ENCODE measurements around the gene GPRIN3. TPM values are rescaled to one million over a fixed set of nuclear protein-coding genes. Genes with fewer than 3 reads are reported as not detected.

GPRIN3 gene
- polyA plus RNA-seq, 1 donor (not counting 4 experiments of a cell fraction or from before 2014, with no cell fraction given) = not detected

DNA sequence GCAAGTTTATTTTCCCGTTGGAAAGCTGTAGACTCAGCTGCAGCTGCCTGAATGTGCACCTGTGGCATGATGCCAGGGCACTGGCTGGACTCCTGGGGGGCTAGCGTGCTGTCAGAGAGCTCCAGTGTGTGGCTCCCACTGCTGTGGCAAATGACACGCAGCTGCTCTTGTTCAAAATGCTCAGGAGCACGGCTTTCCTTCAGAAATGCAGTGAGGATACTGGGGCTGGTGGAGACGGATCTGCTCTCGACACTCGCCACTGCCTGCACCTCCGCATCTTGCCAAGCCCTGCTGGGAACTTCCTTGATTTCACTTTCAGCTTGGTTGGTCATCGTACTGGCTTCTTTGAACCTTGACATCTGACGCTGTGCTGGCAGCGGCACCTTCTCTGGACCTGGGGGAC is 58.7 kb downstream of the GPRIN3 start:
- Histone ChIP-seq H3K9ac (ENCODE audit: control insufficient read depth, extremely low read depth, insufficient read depth, low read length) (no peak overlapping the region), H3K9me3 (ENCODE audit: control insufficient read depth, low read depth, low read length) (no peaks in the 10 kb centered on the region), H3K4me3 (ENCODE audit: control insufficient read depth in 2 of 3, extremely low read depth in 1 of 3, insufficient read depth in 2 of 3, low read depth in 1 of 3, low read length in 3 of 3) (no peak overlapping the region), H2AFZ (ENCODE audit: control insufficient read depth, low read length) (no peak overlapping the region), H3K79me2 (ENCODE audit: control insufficient read depth, insufficient read depth, low read length) (no peaks in the 10 kb centered on the region), H3K4me2 (ENCODE audit: control insufficient read depth, extremely low read depth, insufficient read depth, low read depth, low read length) (peak overlapping the region; percentile 29), H3K36me3 (ENCODE audit: control insufficient read depth in 2 of 2, extremely low read depth in 1 of 2, insufficient read depth in 2 of 2, low read length in 2 of 2) (no peaks in the 10 kb centered on the region), H3K4me1 (ENCODE audit: control insufficient read depth, extremely low read depth, insufficient read depth, low read length) (no peaks in the 10 kb centered on the region), H3K27ac (ENCODE audit: control insufficient read depth, insufficient read depth, low read length) (no peak overlapping the region), H3K27me3 (ENCODE audit: control insufficient read depth, extremely low read depth, insufficient read depth, low read length) (peaks cover 23% of the 10 kb centered on the region), H3K9me1 (ENCODE audit: control insufficient read depth, extremely low read depth, insufficient read depth, low read length) (no peaks in the 10 kb centered on the region), H4K20me1 (ENCODE audit: control insufficient read depth, extremely low read depth, insufficient read depth, low read length) (no peaks in the 10 kb centered on the region)
- FAIRE-seq (no peak), DNase-seq (ENCODE audit: low read depth, low spot score) (no peak)
- dilution Hi-C loops (cut with MboI; ENCODE audit: extremely low pct_ligation_motif_present, low sequenced_read_pairs) = no loop called here
- no peak for TF ChIP-seq EZH2 (IDR thresholded peaks at IDR 0.05; ENCODE audit: low read length)
- TF ChIP-seq, protein P1, sequence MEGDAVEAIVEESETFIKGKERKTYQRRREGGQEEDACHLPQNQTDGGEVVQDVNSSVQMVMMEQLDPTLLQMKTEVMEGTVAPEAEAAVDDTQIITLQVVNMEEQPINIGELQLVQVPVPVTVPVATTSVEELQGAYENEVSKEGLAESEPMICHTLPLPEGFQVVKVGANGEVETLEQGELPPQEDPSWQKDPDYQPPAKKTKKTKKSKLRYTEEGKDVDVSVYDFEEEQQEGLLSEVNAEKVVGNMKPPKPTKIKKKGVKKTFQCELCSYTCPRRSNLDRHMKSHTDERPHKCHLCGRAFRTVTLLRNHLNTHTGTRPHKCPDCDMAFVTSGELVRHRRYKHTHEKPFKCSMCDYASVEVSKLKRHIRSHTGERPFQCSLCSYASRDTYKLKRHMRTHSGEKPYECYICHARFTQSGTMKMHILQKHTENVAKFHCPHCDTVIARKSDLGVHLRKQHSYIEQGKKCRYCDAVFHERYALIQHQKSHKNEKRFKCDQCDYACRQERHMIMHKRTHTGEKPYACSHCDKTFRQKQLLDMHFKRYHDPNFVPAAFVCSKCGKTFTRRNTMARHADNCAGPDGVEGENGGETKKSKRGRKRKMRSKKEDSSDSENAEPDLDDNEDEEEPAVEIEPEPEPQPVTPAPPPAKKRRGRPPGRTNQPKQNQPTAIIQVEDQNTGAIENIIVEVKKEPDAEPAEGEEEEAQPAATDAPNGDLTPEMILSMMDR (optimal IDR thresholded peaks at IDR 0.05 in 1 of 3, IDR thresholded peaks at IDR 0.05 in 1 of 3, conservative IDR thresholded peaks at IDR 0.05 in 1 of 3; ENCODE audit: extremely low read depth in 1 of 3, insufficient read depth in 2 of 3, low read length in 3 of 3) = no peak

GRCh38 chr4:89247951-89248350 is 59.6 kb downstream of the GPRIN3 start:
- Histone ChIP-seq H3K4me2 (ENCODE audit: control insufficient read depth, extremely low read depth, insufficient read depth, low read depth, low read length) (no peak overlapping the region), H4K20me1 (ENCODE audit: control insufficient read depth, extremely low read depth, insufficient read depth, low read length) (no peaks in the 10 kb centered on the region), H3K27ac (ENCODE audit: control insufficient read depth, insufficient read depth, low read length) (no peak overlapping the region), H3K4me3 (ENCODE audit: control insufficient read depth in 2 of 3, extremely low read depth in 1 of 3, insufficient read depth in 2 of 3, low read depth in 1 of 3, low read length in 3 of 3) (no peak overlapping the region), H3K79me2 (ENCODE audit: control insufficient read depth, insufficient read depth, low read length) (no peaks in the 10 kb centered on the region), H3K9me3 (ENCODE audit: control insufficient read depth, low read depth, low read length) (no peaks in the 10 kb centered on the region), H3K4me1 (ENCODE audit: control insufficient read depth, extremely low read depth, insufficient read depth, low read length) (no peaks in the 10 kb centered on the region), H2AFZ (ENCODE audit: control insufficient read depth, low read length) (no peak overlapping the region), H3K36me3 (ENCODE audit: control insufficient read depth in 2 of 2, extremely low read depth in 1 of 2, insufficient read depth in 2 of 2, low read length in 2 of 2) (no peaks in the 10 kb centered on the region), H3K9ac (ENCODE audit: control insufficient read depth, extremely low read depth, insufficient read depth, low read length) (no peak overlapping the region), H3K27me3 (ENCODE audit: control insufficient read depth, extremely low read depth, insufficient read depth, low read length) (peaks cover 23% of the 10 kb centered on the region), H3K9me1 (ENCODE audit: control insufficient read depth, extremely low read depth, insufficient read depth, low read length) (no peaks in the 10 kb centered on the region)
- no peak for TF ChIP-seq EZH2 (IDR thresholded peaks at IDR 0.05; ENCODE audit: low read length)
- TF ChIP-seq, protein P1 (optimal IDR thresholded peaks at IDR 0.05 in 1 of 3, IDR thresholded peaks at IDR 0.05 in 1 of 3, conservative IDR thresholded peaks at IDR 0.05 in 1 of 3; ENCODE audit: extremely low read depth in 1 of 3, insufficient read depth in 2 of 3, low read length in 3 of 3) = no peak
- DNase-seq (ENCODE audit: low read depth, low spot score) (no peak), FAIRE-seq (no peak)
- dilution Hi-C loops (cut with MboI; ENCODE audit: extremely low pct_ligation_motif_present, low sequenced_read_pairs) = no loop called here

Measured in keratinocyte (primary cell).